ENCODE measurements around the gene ABCA9. TPM values are rescaled to one million over a fixed set of nuclear protein-coding genes. Genes with fewer than 3 reads are reported as not detected.

The ABCA9 gene
- total and polyA plus RNA-seq, 2 of the 13 experiments (the other 11 are each of a cell fraction or from before 2014, with no cell fraction given) = 0.04 TPM; not detected in 1

- no peak for TF ChIP-seq THYN1 (CRISPR knock-in tag; IDR thresholded peaks at IDR 0.05; ENCODE audit: borderline replicate concordance, low read depth)
- no peak for TF ChIP-seq ZSCAN25 (CRISPR knock-in tag; IDR thresholded peaks at IDR 0.05)
- no peak for TF ChIP-seq ZNF891 (CRISPR knock-in tag; IDR thresholded peaks at IDR 0.05)
- no peak for TF ChIP-seq EP300 (IDR thresholded peaks at IDR 0.05; ENCODE audit: low read depth in 2 of 2, low read length in 2 of 2)
- TF ChIP-seq EP300 (CRISPR knock-in tag; IDR thresholded peaks at IDR 0.05; ENCODE audit: borderline replicate concordance) = no peak
- TF ChIP-seq ZFP36L2 (CRISPR knock-in tag; IDR thresholded peaks at IDR 0.05) = no peak
Observed at GRCh38 chr17:69093995-69094394, 33.3 kb upstream of the ABCA9 start (continued).

- ChIA-PET CTCF (ENCODE audit: low intra/inter-chr PET ratio, low total read pairs) (no interaction called here), POLR2A (no interaction called here)
- FAIRE-seq = no peak
- WGBS (ENCODE audit: low lambda C conversion rate) = 91% methylated on average over 8 of the region's 8 CpGs
- H3K4me1 ChIP-seq (ENCODE audit: insufficient read depth, low read length) = peaks cover 19% of the 10 kb centered on the region
- BruUV-seq (replicated peaks) = no TSS peak
- TF ChIP-seq PRDM10 (CRISPR knock-in tag; IDR thresholded peaks at IDR 0.05; ENCODE audit: low read depth) (no peak), FOXP4 (CRISPR knock-in tag; IDR thresholded peaks at IDR 0.05) (no peak), FOXA3 (CRISPR knock-in tag; IDR thresholded peaks at IDR 0.05) (no peak), DPF2 (CRISPR knock-in tag; IDR thresholded peaks at IDR 0.05; ENCODE audit: borderline replicate concordance, low read depth) (no peak), ATF3 (CRISPR knock-in tag; IDR thresholded peaks at IDR 0.05) (no peak), ZNF773 (CRISPR knock-in tag; IDR thresholded peaks at IDR 0.05; ENCODE audit: borderline replicate concordance) (no peak), MAFG (CRISPR knock-in tag; IDR thresholded peaks at IDR 0.05) (no peak)
- no peak for DNase-seq (ENCODE audit: low spot score)
- intact Hi-C loops (cut with micrococcal nuclease; ENCODE audit: unreplicated experiment) (no loop called here), in situ Hi-C loops (cut with HindIII; ENCODE audit: extremely low pct_ligation_motif_present, low pct_unique_long_range_greater_than_20kb) (no loop called here)
- no peak overlapping the region for H3K9ac ChIP-seq (ENCODE audit: insufficient read depth, low read depth, low read length)
- ATAC-seq = no peak
- no peaks in the 10 kb centered on the region for H3K27me3 ChIP-seq (ENCODE audit: control insufficient read depth in 1 of 2, insufficient read depth in 2 of 2, low read length in 2 of 2)
- H2AFZ ChIP-seq (ENCODE audit: low read length) = no peak overlapping the region
- no peak overlapping the region for H3K27ac ChIP-seq (ENCODE audit: extremely low read length, insufficient read depth, low read length)
- no peaks in the 10 kb centered on the region for H3K9me3 ChIP-seq (ENCODE audit: low read length)
- H3K79me2 ChIP-seq (ENCODE audit: insufficient read depth, low read length) = no peaks in the 10 kb centered on the region
- no peak overlapping the region for H3K4me2 ChIP-seq (ENCODE audit: low read depth, low read length)
- H3K4me3 ChIP-seq (replicated peaks in 1 of 3; ENCODE audit: insufficient read depth in 1 of 3, low read depth in 2 of 3, low read length in 3 of 3) = no peak overlapping the region
- no peaks in the 10 kb centered on the region for H3K36me3 ChIP-seq (replicated peaks in 1 of 2; ENCODE audit: control insufficient read depth in 1 of 2, insufficient read depth in 2 of 2, low read length in 2 of 2)
- no peaks in the 10 kb centered on the region for H4K20me1 ChIP-seq (ENCODE audit: insufficient read depth, low read length)
Observed at GRCh38 chr17:69093279-69093789, 32.6 kb upstream of the ABCA9 start.
